Measurements from ENCODE around the gene TIMM50. TPM values are rescaled to one million over a fixed set of nuclear protein-coding genes. Genes with fewer than 3 reads are reported as not detected.

TIMM50 gene
- total RNA-seq, 1 donor from 2014 or later = 98.1 TPM

- DNase-seq (ENCODE audit: low read depth) = no peak
- no peak overlapping the region for H3K4me3 ChIP-seq (ENCODE audit: low read depth, low read length)
- TF ChIP-seq, protein P1, sequence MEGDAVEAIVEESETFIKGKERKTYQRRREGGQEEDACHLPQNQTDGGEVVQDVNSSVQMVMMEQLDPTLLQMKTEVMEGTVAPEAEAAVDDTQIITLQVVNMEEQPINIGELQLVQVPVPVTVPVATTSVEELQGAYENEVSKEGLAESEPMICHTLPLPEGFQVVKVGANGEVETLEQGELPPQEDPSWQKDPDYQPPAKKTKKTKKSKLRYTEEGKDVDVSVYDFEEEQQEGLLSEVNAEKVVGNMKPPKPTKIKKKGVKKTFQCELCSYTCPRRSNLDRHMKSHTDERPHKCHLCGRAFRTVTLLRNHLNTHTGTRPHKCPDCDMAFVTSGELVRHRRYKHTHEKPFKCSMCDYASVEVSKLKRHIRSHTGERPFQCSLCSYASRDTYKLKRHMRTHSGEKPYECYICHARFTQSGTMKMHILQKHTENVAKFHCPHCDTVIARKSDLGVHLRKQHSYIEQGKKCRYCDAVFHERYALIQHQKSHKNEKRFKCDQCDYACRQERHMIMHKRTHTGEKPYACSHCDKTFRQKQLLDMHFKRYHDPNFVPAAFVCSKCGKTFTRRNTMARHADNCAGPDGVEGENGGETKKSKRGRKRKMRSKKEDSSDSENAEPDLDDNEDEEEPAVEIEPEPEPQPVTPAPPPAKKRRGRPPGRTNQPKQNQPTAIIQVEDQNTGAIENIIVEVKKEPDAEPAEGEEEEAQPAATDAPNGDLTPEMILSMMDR (conservative IDR thresholded peaks at IDR 0.05; ENCODE audit: low read depth, low read length) = no peak
Measured at GRCh38 chr19:39463403-39463802, 17.2 kb upstream of the TIMM50 start.

DNA sequence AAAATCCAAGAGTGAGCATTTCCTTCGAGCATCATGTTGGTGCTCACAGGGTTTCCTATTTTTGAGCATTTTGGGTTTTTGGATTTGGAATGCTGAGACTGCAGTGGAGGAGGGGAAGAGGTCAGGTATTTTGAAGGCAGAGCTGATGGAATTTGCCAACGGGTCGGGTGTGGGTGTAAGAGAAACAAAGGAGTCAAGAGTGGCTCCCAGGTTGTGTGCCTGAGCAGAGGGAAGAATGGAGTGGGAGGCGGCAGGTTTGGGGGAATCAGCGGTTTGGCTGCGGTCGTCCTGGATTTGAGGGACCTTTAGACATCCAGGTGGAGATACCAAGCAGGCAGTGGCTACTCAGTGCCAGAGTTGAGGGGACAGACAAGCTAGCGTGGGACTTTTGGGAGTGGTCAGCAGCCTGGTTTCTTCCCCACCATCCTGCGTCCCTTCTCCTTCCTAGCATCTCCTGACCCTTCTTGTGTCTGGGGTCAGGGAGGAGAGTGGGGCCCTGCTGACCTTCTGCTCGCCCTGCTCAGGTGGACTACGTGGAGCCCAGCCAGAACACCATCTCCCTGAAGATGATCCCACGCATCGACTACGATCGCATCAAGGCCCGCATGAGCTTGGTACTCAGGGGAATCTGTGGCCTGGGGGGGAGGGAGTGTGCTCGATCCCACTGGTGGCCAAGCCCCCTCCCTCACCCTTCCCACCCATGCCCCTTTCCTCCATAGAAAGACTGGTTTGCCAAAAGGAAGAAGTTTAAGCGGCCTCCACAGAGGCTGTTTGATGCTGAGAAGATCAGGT, 14.5 kb upstream of the TIMM50 start:
- DNase-seq (ENCODE audit: low read depth) = no peak
- no peak overlapping the region for H3K4me3 ChIP-seq (ENCODE audit: low read depth, low read length)
- TF ChIP-seq, protein P1 (conservative IDR thresholded peaks at IDR 0.05; ENCODE audit: low read depth, low read length) = no peak

- H3K4me3 ChIP-seq (ENCODE audit: low read depth, low read length) = no peak overlapping the region
- no peak for DNase-seq (ENCODE audit: low read depth)
- TF ChIP-seq, protein P1 (conservative IDR thresholded peaks at IDR 0.05; ENCODE audit: low read depth, low read length) = no peak
Measured at GRCh38 chr19:39467941-39468340, 12.7 kb upstream of the TIMM50 start.

GRCh38 chr19:39469036-39469435, 11.6 kb upstream of the TIMM50 start:
- DNase-seq (ENCODE audit: low read depth) = no peak
- H3K4me3 ChIP-seq (ENCODE audit: low read depth, low read length) = no peak overlapping the region
- TF ChIP-seq, protein P1 (conservative IDR thresholded peaks at IDR 0.05; ENCODE audit: low read depth, low read length) = no peak

DNA sequence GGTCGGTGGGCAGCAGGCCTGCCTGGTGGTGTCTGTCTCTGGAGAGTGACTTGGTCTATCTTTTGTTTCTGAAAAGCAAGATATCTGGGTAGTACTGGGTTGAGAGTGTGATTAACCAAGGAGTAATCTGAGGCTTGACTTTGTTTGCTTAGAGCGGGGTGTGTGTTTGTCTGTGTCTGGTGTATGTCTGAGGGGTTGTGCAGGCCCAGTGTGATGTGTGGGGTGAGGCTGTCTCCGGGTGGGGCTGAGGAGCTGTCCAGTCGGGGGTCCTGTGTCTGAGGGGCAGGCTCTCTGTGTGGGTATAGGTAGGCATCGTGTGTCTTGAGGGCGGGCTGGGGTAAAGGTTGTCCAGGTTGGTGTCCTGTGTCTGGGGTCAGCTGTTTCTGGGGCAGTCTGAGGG, 11.1 kb upstream of the TIMM50 start:
- no peak overlapping the region for H3K4me3 ChIP-seq (ENCODE audit: low read depth, low read length)
- TF ChIP-seq, protein P1 (conservative IDR thresholded peaks at IDR 0.05; ENCODE audit: low read depth, low read length) = no peak
- DNase-seq (ENCODE audit: low read depth) = no peak

- DNase-seq (ENCODE audit: low read depth) = no peak
- H3K4me3 ChIP-seq (ENCODE audit: low read depth, low read length) = no peak overlapping the region
- TF ChIP-seq, protein P1 (conservative IDR thresholded peaks at IDR 0.05; ENCODE audit: low read depth, low read length) = no peak
Measured at GRCh38 chr19:39470724-39471339, 9.8 kb upstream of the TIMM50 start.
